H9 (cell line): ENCODE measurements around the gene DOLPP1. TPM values are rescaled to one million over a fixed set of nuclear protein-coding genes. Genes with fewer than 3 reads are reported as not detected.

Source experiments
- DNase-seq: peaks from one replicate; pipeline ENCODE4 v3.0.0-alpha.2; 2017
- H2AFZ ChIP-seq: one replicate; pipeline ENCODE4 v1.6.1; 2013; ENCODE audit warnings: mild to moderate bottlenecking, low read length, control low read depth, moderate library complexity
- H2AK5ac ChIP-seq: 2 replicates; pipeline ENCODE4 v1.6.1; 2013; ENCODE audit warnings: low read length, control low read depth, mixed read lengths; ENCODE audit not compliant: insufficient read length
- H2BK120ac ChIP-seq: one replicate; pipeline ENCODE4 v1.6.1; 2013; ENCODE audit warnings: low read depth, mild to moderate bottlenecking, low read length, control low read depth, inconsistent platforms; ENCODE audit not compliant: poor library complexity, severe bottlenecking
- H2BK12ac ChIP-seq: 2 replicates; pipeline ENCODE4 v1.6.1; 2013; ENCODE audit warnings: low read length, control low read depth, mixed read lengths, low read depth; ENCODE audit not compliant: insufficient read length
- H2BK15ac ChIP-seq: 2 replicates; pipeline ENCODE4 v1.6.1; 2013; ENCODE audit warnings: low read depth, low read length, control low read depth
- H2BK20ac ChIP-seq: one replicate; pipeline ENCODE4 v1.6.1; 2013; ENCODE audit warnings: low read depth, mild to moderate bottlenecking, low read length, control low read depth, inconsistent platforms; ENCODE audit not compliant: poor library complexity, severe bottlenecking
- H2BK5ac ChIP-seq: 2 replicates; pipeline ENCODE4 v1.6.1; 2013; ENCODE audit warnings: low read length, control low read depth, mixed read lengths; ENCODE audit not compliant: insufficient read length
- H3K14ac ChIP-seq: 2 replicates; pipeline ENCODE4 v1.6.1; 2013; ENCODE audit warnings: low read length, control low read depth; ENCODE audit not compliant: insufficient read depth
- H3K18ac ChIP-seq: 2 replicates; pipeline ENCODE4 v1.6.1; 2013; ENCODE audit warnings: low read depth, mild to moderate bottlenecking, mixed read lengths, low read length, control low read depth; ENCODE audit not compliant: insufficient read length
- H3K23ac ChIP-seq: 2 replicates; pipeline ENCODE4 v1.6.1; 2013; ENCODE audit warnings: low read length, control low read depth, mixed read lengths, low read depth; ENCODE audit not compliant: insufficient read length
- H3K23me2 ChIP-seq: 2 replicates; pipeline ENCODE4 v1.6.1; 2013; ENCODE audit warnings: low read depth, mild to moderate bottlenecking, mixed read lengths, low read length, control low read depth; ENCODE audit not compliant: insufficient read length, poor library complexity, severe bottlenecking
- H3K27ac ChIP-seq: 2 replicates; pipeline ENCODE4 v1.5.1; 2013; ENCODE audit warnings: low read length, control low read depth, mixed read lengths, low read depth; ENCODE audit not compliant: insufficient read length
- H3K27me3 ChIP-seq: 2 replicates; pipeline ENCODE4 v1.6.1; 2013; ENCODE audit warnings: low read length, control low read depth, inconsistent platforms; ENCODE audit not compliant: insufficient read depth
- H3K4ac ChIP-seq: 2 replicates; pipeline ENCODE4 v1.6.1; 2013; ENCODE audit warnings: low read depth, mild to moderate bottlenecking, control low read depth, inconsistent platforms, low read length, moderate library complexity
- H3K4me1 ChIP-seq: 2 replicates; pipeline ENCODE4 v1.6.1; 2013; ENCODE audit warnings: low read length, control low read depth, inconsistent platforms; ENCODE audit not compliant: insufficient read depth
- H3K4me2 ChIP-seq: 2 replicates; pipeline ENCODE4 v1.6.1; 2013; ENCODE audit warnings: low read length, control low read depth, mixed read lengths; ENCODE audit not compliant: insufficient read length, insufficient read depth
- H3K56ac ChIP-seq: 2 replicates; pipeline ENCODE4 v1.6.1; 2013; ENCODE audit warnings: low read depth, mild to moderate bottlenecking, mixed read lengths, low read length, control low read depth; ENCODE audit not compliant: insufficient read length
- H3K79me1 ChIP-seq: 2 replicates; pipeline ENCODE4 v1.6.1; 2013; ENCODE audit warnings: low read depth, mild to moderate bottlenecking, moderate library complexity, low read length, control low read depth, inconsistent platforms; ENCODE audit not compliant: insufficient read depth, poor library complexity, severe bottlenecking
- H3K79me2 ChIP-seq: 2 replicates; pipeline ENCODE4 v1.6.1; 2013; ENCODE audit warnings: low read length, control low read depth, inconsistent platforms; ENCODE audit not compliant: insufficient read depth
- H3K9ac ChIP-seq: 2 replicates; pipeline ENCODE4 v1.6.1; 2013; ENCODE audit warnings: low read length, control low read depth, mixed read lengths; ENCODE audit not compliant: insufficient read length; ENCODE audit errors: extremely low read depth
- H3K9me3 ChIP-seq: one replicate; pipeline ENCODE4 v1.6.1; 2013; ENCODE audit warnings: low read depth, low read length, inconsistent platforms; ENCODE audit not compliant: control insufficient read depth
- H3T11ph ChIP-seq: one replicate; pipeline ENCODE4 v1.6.1; 2013; ENCODE audit warnings: mild to moderate bottlenecking, low read length, control low read depth, inconsistent platforms
- H4K20me1 ChIP-seq: one replicate; pipeline ENCODE4 v1.6.1; 2013; ENCODE audit not compliant: control insufficient read depth, insufficient read length, insufficient read depth
- H4K5ac ChIP-seq: 2 replicates; pipeline ENCODE4 v1.6.1; 2013; ENCODE audit warnings: low read depth, mild to moderate bottlenecking, mixed read lengths, low read length, control low read depth; ENCODE audit not compliant: insufficient read length
- H4K8ac ChIP-seq: replicated peaks from 2 replicates; pipeline ENCODE4 v1.6.1; 2013; ENCODE audit warnings: low read length, control low read depth, mixed read lengths, low read depth; ENCODE audit not compliant: insufficient read length
- H4K91ac ChIP-seq: 2 replicates; pipeline ENCODE4 v1.6.1; 2013; ENCODE audit warnings: low read depth, mild to moderate bottlenecking, moderate library complexity, mixed read lengths, low read length, control low read depth; ENCODE audit not compliant: insufficient read length
- H3K27ac Mint-ChIP-seq, 3 experiments: 2 replicates in 2 of 3; 3 replicates in 1 of 3; pipeline ENCODE4 v1.8.0; 2020 to 2021; ENCODE audit warnings: mixed read lengths in 3 of 3, mild to moderate bottlenecking in 1 of 3, moderate library complexity in 1 of 3
- H3K27me3 Mint-ChIP-seq: 2 replicates; pipeline ENCODE4 v1.8.0; 2021; ENCODE audit warnings: low read depth, mild to moderate bottlenecking, moderate library complexity, mixed read lengths
- H3K36me3 Mint-ChIP-seq, 3 experiments: 2 replicates in 2 of 3; 3 replicates in 1 of 3; pipeline ENCODE4 v1.8.0; 2020 to 2021; ENCODE audit warnings: low read depth in 3 of 3, mixed read lengths in 3 of 3; ENCODE audit not compliant: insufficient read depth in 1 of 3
- H3K4me1 Mint-ChIP-seq, 2 experiments: 2 replicates each; pipeline ENCODE4 v1.8.0; 2020; ENCODE audit warnings: mixed read lengths in 2 of 2
- H3K4me3 Mint-ChIP-seq, 2 experiments: 2 replicates in 1 of 2; 3 replicates in 1 of 2; pipeline ENCODE4 v1.8.0; 2020 to 2021; ENCODE audit warnings: mild to moderate bottlenecking in 2 of 2, mixed read lengths in 2 of 2, moderate library complexity in 1 of 2
- H3K9me3 Mint-ChIP-seq, 2 experiments: 2 replicates in 1 of 2; 3 replicates in 1 of 2; pipeline ENCODE4 v1.8.0; 2020; ENCODE audit warnings: mild to moderate bottlenecking in 2 of 2, mixed read lengths in 2 of 2, moderate library complexity in 1 of 2
- WGBS: extraction: QIAGEN DNeasy Blood & Tissue Kit; methylation state at CpG from one replicate; pipeline ENCODE4 v1.1.7; 2013; ENCODE audit warnings: missing lambda C conversion rate, low lambda C conversion rate, mixed read lengths; ENCODE audit not compliant: insufficient read length; ENCODE audit errors: extremely low coverage; 5-methylcytosine and 5-hydroxymethylcytosine counted together
- total RNA-seq: library from RNA; stranded (reverse); gene quantifications from 2 replicates; pipeline ENCODE4 v1.2.1, GENCODE V29; 2021
- TF ChIP-seq, protein P1 (sequence below): fragments of 200-600 bp; sonication (generic); conservative IDR thresholded peaks from 3 replicates; pipeline ENCODE4 v1.8.0; 2021; ENCODE audit warnings: antibody characterized with exemption, mild to moderate bottlenecking

The DOLPP1 gene
- total RNA-seq, 1 experiment from 2014 or later = 42.6 TPM

DNA sequence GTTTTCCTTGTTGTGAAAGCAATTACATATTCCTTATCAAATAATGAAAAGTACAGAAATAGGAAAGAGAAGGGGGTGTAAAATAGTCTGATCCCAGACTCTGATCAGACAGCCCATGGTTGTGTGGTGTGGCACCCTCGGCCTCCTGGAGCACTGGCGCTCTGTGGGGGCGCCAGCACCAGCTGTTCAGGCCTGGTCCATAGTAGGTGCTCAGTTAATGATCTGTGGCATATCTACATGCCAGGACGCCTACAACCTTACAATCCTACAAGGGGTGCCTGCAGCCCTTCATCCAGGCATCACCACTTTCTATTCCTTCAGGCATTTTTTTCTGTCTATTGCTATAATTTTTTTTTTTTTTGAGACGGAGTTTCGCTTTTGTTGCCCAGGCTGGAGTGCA, 27.9 kb upstream of the DOLPP1 start:
- Mint-ChIP-seq H3K27me3 (no peaks in the 10 kb centered on the region), H3K36me3 (peaks cover 16 to 42% (median 27%) of the 10 kb centered on the region in 3 experiments; a peak in 6 of 7 replicates), H3K4me1 (no peaks in the 10 kb centered on the region), H3K4me3 (no peak overlapping the region), H3K9me3 (no peaks in the 10 kb centered on the region), H3K27ac (no peak overlapping the region)
- H3K9ac ChIP-seq = no peak overlapping the region
- H3K23me2 ChIP-seq = no peaks in the 10 kb centered on the region
- no peak overlapping the region for H4K8ac ChIP-seq
- TF ChIP-seq, protein P1, sequence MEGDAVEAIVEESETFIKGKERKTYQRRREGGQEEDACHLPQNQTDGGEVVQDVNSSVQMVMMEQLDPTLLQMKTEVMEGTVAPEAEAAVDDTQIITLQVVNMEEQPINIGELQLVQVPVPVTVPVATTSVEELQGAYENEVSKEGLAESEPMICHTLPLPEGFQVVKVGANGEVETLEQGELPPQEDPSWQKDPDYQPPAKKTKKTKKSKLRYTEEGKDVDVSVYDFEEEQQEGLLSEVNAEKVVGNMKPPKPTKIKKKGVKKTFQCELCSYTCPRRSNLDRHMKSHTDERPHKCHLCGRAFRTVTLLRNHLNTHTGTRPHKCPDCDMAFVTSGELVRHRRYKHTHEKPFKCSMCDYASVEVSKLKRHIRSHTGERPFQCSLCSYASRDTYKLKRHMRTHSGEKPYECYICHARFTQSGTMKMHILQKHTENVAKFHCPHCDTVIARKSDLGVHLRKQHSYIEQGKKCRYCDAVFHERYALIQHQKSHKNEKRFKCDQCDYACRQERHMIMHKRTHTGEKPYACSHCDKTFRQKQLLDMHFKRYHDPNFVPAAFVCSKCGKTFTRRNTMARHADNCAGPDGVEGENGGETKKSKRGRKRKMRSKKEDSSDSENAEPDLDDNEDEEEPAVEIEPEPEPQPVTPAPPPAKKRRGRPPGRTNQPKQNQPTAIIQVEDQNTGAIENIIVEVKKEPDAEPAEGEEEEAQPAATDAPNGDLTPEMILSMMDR = no peak
- H4K20me1 ChIP-seq = peaks cover 3% of the 10 kb centered on the region
- H3K79me2 ChIP-seq = no peaks in the 10 kb centered on the region
- H3K27ac ChIP-seq = no peak overlapping the region
- H3T11ph ChIP-seq = no peak overlapping the region
- H3K27me3 ChIP-seq = no peaks in the 10 kb centered on the region
- no peaks in the 10 kb centered on the region for H3K79me1 ChIP-seq
- no peak overlapping the region for H3K14ac ChIP-seq
- no peak overlapping the region for H2BK5ac ChIP-seq
- H3K18ac ChIP-seq = no peak overlapping the region
- no peak overlapping the region for H3K56ac ChIP-seq
- H3K4me2 ChIP-seq = no peak overlapping the region
- H3K4ac ChIP-seq = no peak overlapping the region
- no peak overlapping the region for H2BK12ac ChIP-seq
- H3K4me1 ChIP-seq = no peaks in the 10 kb centered on the region
- H2AFZ ChIP-seq = no peak overlapping the region
- no peak overlapping the region for H2BK15ac ChIP-seq
- WGBS = no CpG with 5 or more reads among the region's 6 CpGs
- H2BK20ac ChIP-seq = no peak overlapping the region
- no peak overlapping the region for H4K91ac ChIP-seq
- no peak for DNase-seq
- no peak overlapping the region for H2BK120ac ChIP-seq
- H3K9me3 ChIP-seq = no peaks in the 10 kb centered on the region
- no peak overlapping the region for H3K23ac ChIP-seq
- no peak overlapping the region for H2AK5ac ChIP-seq
- no peak overlapping the region for H4K5ac ChIP-seq
